Colonic mucosa (tissue), 4 donors: ENCODE measurements around the gene CRELD2. TPM values are rescaled to one million over a fixed set of nuclear protein-coding genes. Genes with fewer than 3 reads are reported as not detected.
A peak's percentile ranks its signal among the peaks of the same experiment; 100 is the strongest.

Experiments used
- DNase-seq: peaks from one replicate; pipeline ENCODE4 v3.0.0-alpha.2; 2020
- H3K27ac ChIP-seq: fragments of 200-600 bp; one replicate; pipeline ENCODE4 v1.8.0; 2021
- H3K27me3 ChIP-seq: fragments of 200-600 bp; one replicate; pipeline ENCODE4 v1.8.0; 2021
- H3K36me3 ChIP-seq: fragments of 200-600 bp; one replicate; pipeline ENCODE4 v1.8.0; 2021
- H3K4me1 ChIP-seq: fragments of 200-600 bp; one replicate; pipeline ENCODE4 v1.8.0; 2021; ENCODE audit warnings: mild to moderate bottlenecking
- H3K4me3 ChIP-seq: fragments of 200-600 bp; one replicate; pipeline ENCODE4 v1.8.0; 2021
- H3K9ac ChIP-seq, 2 donors: one replicate each; pipeline ENCODE4 v1.7.0; 2013; ENCODE audit warnings: control low read depth in 2 of 2, low read depth in 2 of 2, low read length in 2 of 2
- H3K9me3 ChIP-seq: fragments of 200-600 bp; one replicate; pipeline ENCODE4 v1.8.0; 2021
- intact Hi-C: fragments of 100-400 bp; cut with DNase I; formaldehyde crosslinking; loops from one replicate; pipeline ENCODE4 v1.14.1; 2022
- total RNA-seq, 2 donors: library from RNA; stranded (reverse); fragmentation: NEBNext Ultra II Directional in 1 of 2; extraction: Animal tissue kit (Norgen Biotek cat#: 25700) in 1 of 2; gene quantifications; one replicate each; pipeline ENCODE4 v1.2.1, GENCODE V29; 2021
- TF ChIP-seq, protein P1 (sequence below): fragments of 200-600 bp; IDR thresholded peaks from one replicate; pipeline ENCODE4 v1.8.0; 2022; ENCODE audit warnings: antibody characterized with exemption, mild to moderate bottlenecking
- donor health status: healthy.
- donor health status: DM: no; HTN: no; CAD: no.
- donor health status: DM: no; HTN: no; CAD: no.

The CRELD2 gene
- total RNA-seq, 2 donors from 2014 or later: 43.6 to 133 TPM

- no peak for DNase-seq
- no peaks in the 10 kb centered on the region for H3K36me3 ChIP-seq
- H3K4me3 ChIP-seq: no peak overlapping the region
- TF ChIP-seq, protein P1, sequence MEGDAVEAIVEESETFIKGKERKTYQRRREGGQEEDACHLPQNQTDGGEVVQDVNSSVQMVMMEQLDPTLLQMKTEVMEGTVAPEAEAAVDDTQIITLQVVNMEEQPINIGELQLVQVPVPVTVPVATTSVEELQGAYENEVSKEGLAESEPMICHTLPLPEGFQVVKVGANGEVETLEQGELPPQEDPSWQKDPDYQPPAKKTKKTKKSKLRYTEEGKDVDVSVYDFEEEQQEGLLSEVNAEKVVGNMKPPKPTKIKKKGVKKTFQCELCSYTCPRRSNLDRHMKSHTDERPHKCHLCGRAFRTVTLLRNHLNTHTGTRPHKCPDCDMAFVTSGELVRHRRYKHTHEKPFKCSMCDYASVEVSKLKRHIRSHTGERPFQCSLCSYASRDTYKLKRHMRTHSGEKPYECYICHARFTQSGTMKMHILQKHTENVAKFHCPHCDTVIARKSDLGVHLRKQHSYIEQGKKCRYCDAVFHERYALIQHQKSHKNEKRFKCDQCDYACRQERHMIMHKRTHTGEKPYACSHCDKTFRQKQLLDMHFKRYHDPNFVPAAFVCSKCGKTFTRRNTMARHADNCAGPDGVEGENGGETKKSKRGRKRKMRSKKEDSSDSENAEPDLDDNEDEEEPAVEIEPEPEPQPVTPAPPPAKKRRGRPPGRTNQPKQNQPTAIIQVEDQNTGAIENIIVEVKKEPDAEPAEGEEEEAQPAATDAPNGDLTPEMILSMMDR: no peak
- H3K9ac ChIP-seq: peak overlapping the region; percentile 74 to 88
- H3K4me1 ChIP-seq: peaks cover 24% of the 10 kb centered on the region
- H3K27ac ChIP-seq: peak overlapping the region; percentile 99
- H3K9me3 ChIP-seq: no peaks in the 10 kb centered on the region
- intact Hi-C loops: no loop called here
- H3K27me3 ChIP-seq: no peaks in the 10 kb centered on the region
Measured at GRCh38 chr22:49950396-49950994, 32.1 kb downstream of the CRELD2 start.

- Histone ChIP-seq H3K27me3 (no peaks in the 10 kb centered on the region), H3K27ac (peak overlapping the region; percentile 99), H3K9ac (peak overlapping the region; percentile 74 to 88), H3K9me3 (no peaks in the 10 kb centered on the region), H3K4me1 (peaks cover 24% of the 10 kb centered on the region), H3K4me3 (no peak overlapping the region), H3K36me3 (no peaks in the 10 kb centered on the region)
- intact Hi-C loops: no loop called here
- TF ChIP-seq, protein P1: no peak
- peak; percentile 94 for DNase-seq
Measured at GRCh38 chr22:49951000-49951677, 32.7 kb downstream of the CRELD2 start.

DNA sequence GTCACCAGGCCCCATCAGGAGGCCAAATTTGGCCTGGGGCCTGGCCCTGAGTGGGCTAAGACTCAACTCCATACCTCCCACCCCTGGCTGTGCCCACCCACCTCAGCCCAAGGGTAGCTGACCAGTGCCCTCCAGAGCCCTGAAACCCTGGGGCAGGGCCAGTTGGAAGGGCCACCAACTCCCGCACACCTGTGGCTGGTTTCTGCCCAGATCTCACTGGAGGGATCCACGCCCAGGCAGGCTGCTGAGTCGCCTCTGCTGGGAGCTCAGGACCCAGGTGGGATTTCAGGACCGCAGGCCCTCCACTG is 33.2 kb downstream of the CRELD2 start:
- Histone ChIP-seq H3K9me3 (no peaks in the 10 kb centered on the region), H3K4me3 (no peak overlapping the region), H3K4me1 (peaks cover 24% of the 10 kb centered on the region), H3K27me3 (no peaks in the 10 kb centered on the region), H3K27ac (peak overlapping the region; percentile 99), H3K36me3 (no peaks in the 10 kb centered on the region), H3K9ac (peak overlapping the region; percentile 64 to 88)
- intact Hi-C loops: no loop called here
- TF ChIP-seq, protein P1: no peak
- no peak for DNase-seq

- H3K27ac ChIP-seq: peak overlapping the region; percentile 99
- peaks cover 24% of the 10 kb centered on the region for H3K4me1 ChIP-seq
- H3K36me3 ChIP-seq: no peaks in the 10 kb centered on the region
- TF ChIP-seq, protein P1: no peak
- no peaks in the 10 kb centered on the region for H3K27me3 ChIP-seq
- H3K9ac ChIP-seq: peak overlapping the region; percentile 64 to 88
- H3K4me3 ChIP-seq: no peak overlapping the region
- intact Hi-C loops: no loop called here
- H3K9me3 ChIP-seq: no peaks in the 10 kb centered on the region
- no peak for DNase-seq
Measured at GRCh38 chr22:49951986-49952896, 33.8 kb downstream of the CRELD2 start.

GRCh38 chr22:49953027-49953679 is 34.7 kb downstream of the CRELD2 start:
- intact Hi-C loops: no loop called here
- H3K4me1 ChIP-seq: peaks cover 24% of the 10 kb centered on the region
- no peak for DNase-seq
- no peaks in the 10 kb centered on the region for H3K27me3 ChIP-seq
- no peak overlapping the region for H3K4me3 ChIP-seq
- H3K27ac ChIP-seq: no peak overlapping the region
- TF ChIP-seq, protein P1: no peak
- H3K36me3 ChIP-seq: no peaks in the 10 kb centered on the region
- H3K9ac ChIP-seq: peak overlapping the region; percentile 64 to 88
- H3K9me3 ChIP-seq: no peaks in the 10 kb centered on the region
